Measurements from ENCODE around the gene ABCC5.

The ABCC5 gene

DNA sequence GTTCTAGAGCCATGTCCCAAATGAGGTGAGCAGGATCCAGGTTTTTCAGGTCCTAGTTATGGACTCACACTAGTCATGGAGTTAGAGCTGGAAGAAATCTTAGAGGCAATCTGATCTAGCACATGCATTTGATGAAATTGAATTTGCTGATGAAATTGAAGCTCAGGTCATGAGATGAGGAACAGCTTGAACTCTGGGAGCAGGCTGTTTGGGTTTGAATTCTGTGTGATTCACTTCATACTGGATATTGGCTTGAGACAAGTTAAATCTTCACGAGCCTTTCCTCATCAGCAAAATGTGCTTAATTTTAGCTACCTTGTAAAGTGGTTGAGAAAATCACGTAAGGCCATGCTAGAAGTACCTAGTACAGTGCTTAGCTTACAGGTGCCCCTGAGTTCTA is 99.5 kb downstream of the ABCC5 start:
- DNase-seq, result no peak

DNA sequence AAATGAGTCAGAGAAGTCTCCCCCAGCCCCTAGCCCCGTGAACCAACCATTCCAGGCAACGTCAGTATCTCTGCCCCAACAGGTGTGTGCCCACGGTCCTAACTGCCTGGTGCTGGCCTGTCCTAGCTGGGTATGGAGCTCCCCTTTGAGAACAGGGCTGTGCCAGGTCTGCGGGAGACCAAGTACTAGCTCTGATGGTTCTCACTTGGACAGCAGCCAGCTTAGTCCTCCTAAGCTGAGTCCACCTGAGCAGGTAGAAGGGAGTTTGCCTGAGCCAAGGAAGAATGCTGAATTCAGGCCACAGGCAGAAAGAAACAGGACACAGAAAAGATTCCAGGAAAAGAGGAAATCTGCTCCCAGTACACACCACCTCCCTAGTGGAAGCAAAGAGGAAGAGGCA is 99.9 kb downstream of the ABCC5 start:
- DNase-seq, result no peak

DNA sequence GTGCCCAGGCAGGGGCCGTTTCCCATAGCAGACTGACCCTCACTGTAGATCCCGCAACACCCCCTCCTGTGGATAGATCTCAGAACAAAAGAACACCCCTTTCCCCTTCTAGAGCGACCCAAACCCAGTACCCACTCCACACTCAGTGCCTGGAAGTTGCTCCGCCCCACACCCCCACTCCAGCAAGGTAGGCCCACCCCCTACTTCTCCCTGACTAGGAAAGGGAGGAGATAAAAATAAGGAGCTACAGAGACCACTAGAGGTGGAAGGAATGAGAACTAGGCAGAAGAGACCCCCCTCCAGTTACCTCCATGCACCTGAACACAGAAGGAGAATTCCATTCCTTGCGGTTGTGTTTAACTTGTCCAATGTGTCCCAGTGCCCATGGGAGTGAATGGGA is 102.8 kb downstream of the ABCC5 start:
- no peak for DNase-seq

DNA sequence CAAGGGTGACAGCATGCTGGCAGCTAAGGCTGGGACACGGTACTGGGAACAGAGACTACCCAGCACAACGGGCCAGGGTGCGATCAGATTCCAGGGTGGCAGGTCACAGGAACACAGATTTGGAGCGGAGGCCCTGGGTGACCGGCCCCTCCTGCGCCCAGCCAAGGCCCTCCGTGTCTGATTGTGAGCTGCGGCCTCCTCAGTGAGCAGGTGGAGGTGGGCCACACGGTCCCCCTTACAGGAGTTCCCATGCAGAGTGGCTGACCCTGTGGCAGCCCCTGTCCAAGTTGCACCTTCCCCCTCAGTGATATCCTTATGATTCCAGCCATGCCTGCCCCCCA is 104.1 kb downstream of the ABCC5 start:
- DNase-seq, result no peak

DNA sequence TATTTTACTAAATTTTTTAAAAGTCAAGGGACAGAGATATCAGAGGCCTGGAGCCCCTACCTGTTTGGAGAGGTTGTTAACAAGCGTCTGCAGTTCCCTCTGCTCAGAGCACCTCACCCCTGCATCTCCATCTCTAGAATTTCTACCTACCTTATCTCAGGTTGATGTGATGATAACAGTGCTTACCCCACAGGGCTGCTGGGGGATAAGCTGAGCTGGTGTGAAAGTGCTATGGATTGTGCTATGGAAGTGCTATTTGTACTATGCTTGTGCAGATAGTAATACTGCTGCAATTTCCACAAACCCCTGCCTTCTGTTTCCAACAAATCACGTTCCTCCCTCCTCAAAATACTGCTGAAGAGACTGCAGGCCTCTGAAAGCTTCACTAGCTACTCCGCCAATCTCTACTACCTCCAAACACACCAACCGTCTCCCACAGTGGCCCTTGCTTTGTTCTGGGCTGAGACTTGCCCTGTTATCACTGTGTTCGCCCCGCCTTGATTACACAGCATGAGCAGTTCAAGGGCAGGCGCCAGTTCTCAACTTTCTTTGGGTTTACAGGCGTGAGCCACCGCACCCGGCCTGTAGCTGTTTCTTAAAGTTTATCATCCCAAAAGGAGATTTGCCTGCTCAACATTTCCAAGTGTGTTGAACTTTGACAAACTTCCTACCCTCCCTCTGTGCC is 104.6 kb downstream of the ABCC5 start:
- DNase-seq, result no peak

DNA sequence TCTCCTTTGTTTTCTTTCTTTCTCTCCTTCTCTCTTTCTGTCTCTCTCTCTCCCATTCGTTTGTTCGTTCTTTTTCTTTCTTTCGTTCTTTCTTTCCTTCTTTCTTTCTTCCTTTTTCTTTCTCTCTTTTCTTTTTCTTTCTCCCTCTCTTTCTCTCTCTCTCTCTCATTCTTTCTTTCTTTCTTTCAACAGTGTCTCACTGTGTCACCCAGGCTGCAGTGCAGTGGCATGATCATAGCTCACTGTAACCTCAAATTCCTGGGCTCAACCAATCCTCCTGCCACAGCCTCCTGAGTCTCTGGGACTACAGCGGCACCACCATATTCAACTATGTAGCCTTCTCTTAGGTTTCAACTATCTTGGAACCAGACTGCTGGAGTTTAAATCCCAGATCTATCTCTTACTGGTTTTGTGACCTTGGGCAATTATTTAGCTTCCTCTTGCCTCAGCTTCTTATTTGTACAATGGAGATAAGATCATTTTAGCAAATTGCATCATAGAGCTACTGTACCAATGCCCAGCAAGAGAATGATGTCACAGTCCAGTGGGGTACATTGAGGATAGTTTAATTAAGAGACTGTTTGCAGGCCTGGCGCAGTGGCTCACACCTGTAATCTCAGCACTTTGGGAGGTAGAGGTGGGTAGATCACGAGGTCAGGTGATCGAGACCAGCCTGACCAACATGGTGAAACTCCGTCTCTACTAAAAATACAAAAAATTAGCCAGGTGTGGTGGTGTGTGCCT is 105.7 kb downstream of the ABCC5 start:
- DNase-seq, result no peak

DNA sequence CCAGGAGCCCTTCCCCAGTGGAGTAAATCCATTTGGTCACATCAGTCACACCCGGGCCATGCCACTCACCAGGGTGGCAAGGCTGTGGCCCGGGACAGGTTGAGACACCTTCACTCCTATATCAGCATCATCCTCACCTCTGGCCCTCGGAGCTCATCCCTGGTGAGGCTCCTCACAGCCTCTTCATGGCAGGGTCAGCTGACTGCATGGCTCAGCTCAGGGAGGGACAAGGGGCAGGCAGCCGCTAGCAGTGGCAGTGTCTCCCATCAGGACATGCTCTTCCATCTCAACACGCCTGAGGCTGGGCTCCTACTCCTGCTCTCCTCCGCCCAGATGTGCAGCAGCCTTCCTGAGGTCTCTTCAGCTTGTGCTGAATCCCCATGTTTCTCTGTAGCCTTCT is 106.6 kb downstream of the ABCC5 start:
- DNase-seq, result no peak

DNA sequence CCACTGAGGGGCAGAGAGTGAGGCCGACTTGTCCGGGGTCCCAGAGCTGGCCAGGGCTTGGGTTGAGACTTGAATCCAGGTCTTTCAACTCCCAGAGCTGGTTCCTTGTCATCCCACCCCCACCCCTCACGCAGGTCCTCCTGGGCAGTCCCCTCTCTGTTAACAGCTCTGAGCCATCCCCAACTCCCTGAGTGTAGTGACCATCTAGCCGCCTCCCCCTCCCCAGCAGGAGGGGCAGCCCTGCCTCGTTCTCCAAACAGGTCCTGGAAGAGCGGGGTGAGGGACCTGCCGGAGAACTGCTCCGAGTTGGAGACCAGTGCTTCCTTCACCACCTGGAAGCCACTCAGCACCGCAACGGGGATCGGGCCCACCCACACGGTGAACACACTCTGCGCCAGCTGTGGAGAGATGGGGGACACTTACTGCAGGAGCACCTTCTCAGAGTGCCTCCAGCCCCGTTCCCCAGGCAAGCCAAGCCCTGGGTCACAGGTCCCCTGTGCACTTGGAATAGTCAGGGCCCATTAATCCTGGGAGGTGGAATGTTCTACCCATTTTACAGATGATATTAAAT is 108.6 kb downstream of the ABCC5 start:
- no peak for DNase-seq

DNA sequence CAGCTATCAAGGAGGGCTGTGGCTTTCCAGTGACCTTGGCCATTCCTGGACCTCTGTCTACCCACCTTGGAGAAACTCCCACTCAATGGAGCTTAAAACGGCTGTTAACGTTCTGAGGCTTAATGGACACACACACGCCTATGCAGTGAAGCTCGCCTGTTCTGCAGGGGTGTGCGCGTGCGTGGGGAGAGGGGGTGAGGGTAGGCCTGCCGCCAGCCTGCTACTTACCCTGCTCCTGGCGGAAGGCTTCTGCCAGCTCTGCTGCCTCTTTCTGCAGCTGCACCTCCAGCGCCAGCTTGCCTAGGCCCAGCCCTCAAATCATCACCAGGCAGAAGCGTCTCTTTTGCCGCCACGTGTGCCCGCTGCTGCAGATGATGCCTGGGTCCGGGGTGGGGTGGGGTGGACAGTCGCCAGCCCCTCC is 109.8 kb downstream of the ABCC5 start:
- DNase-seq, result no peak

DNA sequence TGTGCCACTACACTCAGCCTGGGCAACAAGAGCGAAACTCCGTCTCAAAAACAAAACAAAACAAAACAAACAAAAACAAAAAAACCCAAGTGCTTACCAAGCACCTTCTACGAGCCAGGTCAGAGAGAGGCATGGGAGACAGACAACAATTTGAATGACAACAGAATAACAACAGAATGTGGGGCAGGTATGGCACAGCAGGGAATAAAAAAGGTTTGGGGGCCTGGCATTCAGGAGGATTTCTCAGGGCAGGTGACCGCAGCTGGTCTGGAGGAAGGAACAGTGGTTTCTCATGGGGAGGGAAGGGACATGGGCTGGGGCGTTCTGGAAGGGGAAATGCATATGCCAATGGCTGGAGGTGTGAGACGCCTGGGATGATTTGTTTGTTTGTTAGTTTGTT is 110.5 kb downstream of the ABCC5 start:
- no peak for DNase-seq

DNA sequence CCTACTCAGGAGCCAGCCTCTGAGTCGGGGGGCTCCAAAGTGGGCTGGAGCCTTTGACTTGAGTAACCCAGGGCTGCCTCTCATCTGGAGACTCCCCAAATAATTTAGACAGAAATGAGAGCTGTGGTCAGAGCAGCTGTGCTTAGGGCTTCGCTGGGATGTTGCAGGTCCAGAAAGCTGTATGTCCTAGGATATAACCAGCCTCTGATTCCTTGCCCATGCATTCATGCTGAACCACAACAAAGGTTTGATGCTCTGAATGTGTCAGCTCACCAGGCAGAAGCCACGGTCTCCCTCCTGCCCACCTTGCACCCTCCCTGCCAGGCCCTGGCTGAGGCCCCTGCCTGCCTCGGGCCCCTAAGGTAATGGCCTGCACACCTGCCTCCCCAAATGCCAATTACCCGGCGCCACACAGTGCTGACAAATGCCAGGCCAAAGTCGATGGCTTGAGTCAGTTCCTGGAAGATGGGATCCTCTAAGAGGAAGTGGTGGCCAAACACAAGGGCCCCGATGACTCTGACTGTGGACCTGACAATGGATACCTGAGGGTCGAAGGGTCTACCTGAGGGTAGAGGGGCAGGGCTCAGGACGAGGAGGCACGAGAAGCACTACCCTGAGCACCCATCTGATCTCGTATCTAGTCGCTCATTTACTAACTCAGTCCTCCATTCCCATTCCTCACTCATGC is 111.3 kb downstream of the ABCC5 start:
- DNase-seq, result no peak

DNA sequence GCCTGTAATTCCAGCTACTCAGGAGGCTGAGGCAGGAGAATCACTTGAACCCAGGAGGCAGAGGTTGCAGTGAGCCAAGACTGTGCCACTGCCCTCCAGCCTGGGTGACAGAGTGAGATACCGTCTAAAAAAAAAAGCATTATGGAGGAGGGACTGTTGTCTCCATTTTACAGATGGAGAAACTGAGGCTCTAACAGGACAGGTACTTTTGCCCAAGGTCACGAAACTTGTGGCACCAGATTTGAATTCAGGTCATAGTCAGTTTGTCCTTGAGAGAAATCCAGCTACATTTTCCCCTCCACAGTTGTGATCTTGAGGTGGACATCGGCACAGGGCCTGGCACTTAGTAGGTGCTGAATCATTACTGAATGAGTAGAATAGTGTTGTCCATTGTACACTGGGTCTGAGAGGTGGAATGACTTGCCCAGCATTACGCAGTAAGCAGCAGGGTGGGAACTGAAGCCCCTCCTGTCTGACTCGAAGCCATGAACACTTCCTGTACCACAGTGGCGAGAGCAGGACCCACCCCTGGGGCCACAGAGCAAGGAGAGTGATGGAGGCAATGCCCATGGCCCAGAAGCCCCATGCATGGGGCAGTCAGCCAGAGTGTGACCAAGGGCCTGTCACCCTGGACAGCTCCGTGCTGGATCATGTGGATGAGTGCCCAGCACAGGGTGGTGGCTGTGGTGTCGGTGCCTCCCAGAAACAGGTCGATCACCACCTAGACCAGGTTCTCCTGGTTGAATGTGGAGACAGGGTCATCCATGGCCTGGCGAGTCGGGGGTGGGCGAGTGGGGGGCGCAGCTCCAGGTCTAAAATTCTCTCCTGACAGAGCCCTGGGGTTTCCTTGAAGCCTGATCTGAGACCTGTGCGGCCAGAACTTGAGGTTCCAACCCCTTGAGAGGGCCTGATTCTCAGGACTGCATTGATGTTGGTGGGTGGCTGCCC is 112.6 kb downstream of the ABCC5 start:
- DNase-seq, result no peak

DNA sequence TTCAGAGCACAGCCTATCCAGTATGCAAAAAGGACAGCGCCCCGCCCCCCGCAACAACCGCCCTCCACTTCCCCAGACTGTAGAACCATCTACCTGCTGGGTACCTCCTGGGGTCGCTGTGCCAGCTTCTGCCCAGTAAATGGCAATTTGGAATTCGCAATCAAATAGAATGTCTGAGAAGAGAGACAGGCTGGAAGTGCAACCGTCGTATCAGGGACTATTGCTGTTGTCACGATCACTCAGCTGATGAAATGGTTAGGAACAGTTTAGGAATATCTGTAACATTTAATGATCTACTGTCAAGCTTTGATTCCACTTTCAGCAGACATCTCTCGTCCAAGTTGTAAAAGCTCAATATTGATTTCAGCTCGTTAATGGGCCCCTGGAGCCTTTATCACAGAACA is 119.7 kb downstream of the ABCC5 start:
- no peak for DNase-seq

DNA sequence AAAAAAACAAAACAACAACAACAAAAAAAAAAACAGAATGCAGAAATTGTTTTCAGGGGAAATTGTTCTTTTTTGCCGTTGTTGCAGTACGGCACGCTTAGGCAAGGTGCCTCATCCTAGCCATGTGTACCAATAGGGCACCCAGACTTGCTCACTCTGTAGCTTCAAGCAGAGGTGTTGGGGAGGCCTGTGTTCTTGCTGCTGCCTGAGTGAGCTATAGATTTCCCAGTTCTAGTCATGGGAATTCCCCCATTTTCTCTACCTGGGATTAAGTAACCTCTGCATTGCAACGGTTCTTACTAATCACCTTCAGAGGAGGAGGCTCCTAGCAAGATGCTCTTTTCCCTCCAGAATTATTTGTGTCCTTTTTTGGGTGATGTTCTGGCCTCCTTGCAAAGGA is 120.1 kb downstream of the ABCC5 start:
- no peak for DNase-seq

DNA sequence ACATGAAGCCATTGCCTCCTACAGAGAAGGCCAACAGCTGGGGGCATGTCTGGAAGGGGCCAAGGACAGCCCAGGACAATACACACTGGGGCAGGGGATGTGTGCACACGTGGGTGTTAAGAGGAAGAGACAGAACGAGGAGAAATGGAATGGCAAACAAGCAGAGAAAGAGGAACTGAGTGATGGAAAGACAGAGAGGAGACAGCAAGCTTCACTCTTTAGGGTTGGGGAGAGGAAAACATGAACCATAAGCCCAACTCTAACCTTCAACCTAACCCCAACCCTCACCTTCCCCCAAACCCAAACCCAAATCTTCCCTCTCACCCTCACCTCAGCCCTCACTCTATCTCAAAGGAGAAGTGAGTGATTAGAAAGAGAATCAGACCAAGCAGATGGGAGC is 121.1 kb downstream of the ABCC5 start:
- DNase-seq, result no peak

DNA sequence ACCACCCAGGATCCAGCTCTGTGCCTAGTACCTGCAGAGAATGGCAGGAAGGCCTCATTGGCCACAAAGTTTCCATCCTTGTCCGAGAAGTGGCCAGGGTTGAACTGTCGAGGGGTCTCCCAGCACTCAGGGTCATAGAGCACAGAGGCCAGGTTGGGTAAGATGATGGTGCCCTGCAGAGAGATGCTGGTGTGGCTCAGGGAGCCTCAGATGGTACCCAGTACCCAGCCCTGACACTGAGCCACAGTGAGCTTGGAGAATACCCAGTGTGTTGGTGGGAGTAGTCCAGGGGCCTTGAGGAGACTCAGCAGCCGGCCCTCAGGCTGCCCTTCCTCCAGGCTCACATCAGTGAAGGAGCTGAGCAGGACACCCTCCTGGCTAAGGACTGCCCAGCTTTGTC is 121.5 kb downstream of the ABCC5 start:
- no peak for DNase-seq

DNA sequence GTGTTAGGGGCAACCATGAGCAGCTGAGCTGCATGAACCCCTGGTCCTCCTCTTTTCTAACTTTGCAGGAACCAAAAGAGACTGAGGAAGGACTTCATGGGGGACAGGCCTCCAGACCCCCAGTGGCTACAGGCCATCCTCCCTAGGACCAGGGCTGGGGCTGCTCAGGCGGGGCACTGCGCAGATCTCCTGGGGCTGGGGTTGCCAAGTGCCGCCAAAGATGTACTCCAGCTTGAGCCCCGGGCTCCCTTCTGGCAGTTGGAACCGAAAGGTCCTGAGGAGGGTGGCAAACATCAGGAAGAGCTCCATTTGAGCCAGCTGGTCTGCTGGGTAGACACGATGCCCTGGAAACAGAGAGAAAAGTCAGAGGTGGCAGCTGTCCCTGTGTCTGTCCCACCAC is 121.9 kb downstream of the ABCC5 start:
- DNase-seq, result no peak

DNA sequence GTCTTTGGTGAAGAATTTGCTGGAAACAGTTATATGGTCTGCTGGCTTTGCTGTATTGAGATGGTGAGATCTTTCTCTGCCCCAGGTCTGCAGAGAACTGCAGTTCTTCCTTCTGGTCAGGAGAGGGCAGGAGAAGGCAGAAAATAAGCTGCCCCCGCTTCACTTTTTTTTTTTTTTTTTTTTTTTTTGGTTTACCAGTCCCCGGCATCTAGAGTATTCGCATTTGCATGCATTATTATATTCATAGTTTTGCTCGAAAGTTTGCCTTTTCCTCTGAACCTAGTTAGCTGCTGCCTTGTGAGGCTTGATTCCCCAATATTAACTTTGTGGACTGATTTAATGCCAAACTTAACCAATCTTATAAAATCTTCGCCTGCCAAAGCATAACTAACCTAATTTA is 122.4 kb downstream of the ABCC5 start:
- DNase-seq, result peak; percentile 12

DNA sequence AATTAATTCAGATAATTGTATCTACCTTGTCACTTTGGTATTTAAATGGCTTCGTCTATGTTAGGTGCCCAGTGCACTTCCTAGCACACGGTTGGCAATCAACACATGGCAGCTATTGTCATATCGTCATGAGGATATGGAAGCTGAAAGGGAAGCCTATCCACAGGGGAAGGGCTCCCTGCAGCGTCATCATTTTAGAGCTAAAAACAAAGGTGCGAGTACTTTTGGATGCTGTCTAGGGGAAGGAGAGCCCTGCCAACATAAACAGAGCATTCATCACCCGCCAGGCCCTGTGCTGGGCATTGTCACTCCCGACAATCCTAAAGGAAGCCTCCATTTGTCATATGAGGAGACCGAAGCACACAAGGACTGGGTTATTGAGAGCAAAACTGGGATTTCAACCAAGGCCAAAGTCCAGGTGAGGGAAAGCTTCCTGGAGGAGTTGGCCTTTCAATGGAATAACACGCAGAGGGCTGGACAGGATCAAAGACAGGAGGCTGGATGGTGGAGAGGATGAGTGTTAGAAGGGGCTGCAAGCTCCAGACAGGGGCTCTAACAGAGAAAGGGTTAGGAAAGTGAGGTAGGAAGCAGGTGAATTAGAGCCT is 125.0 kb downstream of the ABCC5 start:
- DNase-seq, result no peak

DNA sequence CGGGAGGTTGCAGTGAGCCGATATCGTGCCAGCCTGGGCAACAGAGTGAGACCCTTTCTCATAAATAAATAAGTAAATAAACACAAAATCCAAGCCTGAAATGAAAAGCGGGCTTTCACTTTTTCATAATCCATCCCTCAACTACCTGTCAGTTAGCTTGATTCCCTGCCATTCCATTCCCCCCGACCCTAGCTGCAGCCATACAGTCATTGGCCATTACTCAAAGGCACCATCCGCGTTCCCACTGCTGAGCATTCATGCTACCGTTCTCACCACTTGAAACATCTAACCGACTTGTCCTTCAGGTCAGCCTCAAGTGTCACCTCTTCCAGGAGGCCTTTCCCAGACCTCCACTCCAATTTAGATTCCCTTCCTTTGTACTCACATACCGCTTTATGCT is 131.9 kb downstream of the ABCC5 start:
- DNase-seq, result no peak

DNA sequence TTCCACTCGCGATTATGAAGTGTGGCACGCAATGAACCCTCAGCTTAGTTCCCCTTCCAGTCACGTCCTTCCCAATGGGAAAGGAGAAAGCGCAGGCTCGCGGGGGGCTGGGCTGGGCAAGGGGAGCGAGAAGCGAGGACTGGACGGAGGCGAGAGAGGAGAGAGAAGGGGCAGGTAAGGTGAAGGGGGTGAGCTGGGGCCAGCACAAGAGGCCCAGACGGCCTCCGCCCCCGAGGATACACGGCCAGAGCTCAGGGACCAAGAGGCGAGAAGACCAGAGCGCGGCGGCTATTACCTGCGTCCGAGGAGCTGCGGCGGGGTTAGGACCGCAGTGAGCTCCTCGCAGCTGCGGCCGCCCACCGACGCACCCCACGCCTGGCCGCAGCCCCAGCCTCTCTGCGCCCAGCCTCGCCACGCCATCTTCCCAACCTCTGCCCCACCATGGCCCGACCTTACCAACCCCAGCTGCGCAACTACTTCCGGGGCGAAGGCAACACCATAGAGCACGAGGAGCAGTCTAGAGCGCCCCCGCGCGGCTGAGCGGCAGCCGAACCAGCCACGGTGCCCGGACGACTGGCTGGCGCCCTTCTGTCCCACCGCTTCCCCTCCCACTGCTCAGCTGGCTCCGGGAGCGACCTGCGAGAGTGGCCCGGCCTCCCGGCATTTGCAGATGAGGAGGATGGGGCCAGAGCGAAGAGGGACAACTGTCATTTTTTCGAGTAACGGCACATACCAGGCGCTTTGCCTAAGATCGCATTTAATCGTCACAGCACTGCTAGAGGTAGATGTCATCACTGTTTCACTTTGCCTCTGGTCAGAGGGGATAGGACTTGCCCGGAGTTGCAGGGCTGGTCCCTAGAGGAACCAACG is 133.0 kb downstream of the ABCC5 start, which contains the start of gene PARL:
Gene PARL, minus strand, starts transcription at position 454 of the 870 bp plus-strand sequence. Its CDS starts 34 bp downstream, at position 420.
- DNase-seq, result peak; percentile 98

Data from effector CD4-positive, alpha-beta T cell (primary cell).